Measurements from ENCODE around the gene CALN1.

GRCh38 chr7:72413290-72413689 is 1.2 kb upstream of the CALN1 start:
- TF ChIP-seq CTCF (IDR thresholded peaks at IDR 0.05) (no peak), POLR2A (IDR thresholded peaks at IDR 0.05) (no peak)
